HG03521 (cell line): ENCODE data around the gene STIM2.
"Not testable (repeated sequence)": the region's sequence is repeated elsewhere in the genome, so short reads cannot be mapped to it uniquely, and the experiment has no call there.

Experiments
- ATAC-seq: cut with Tn5 transposase; IDR thresholded peaks from one replicate; pipeline ENCODE4 v1.9.1; 2021; ENCODE audit warnings: mild to moderate bottlenecking, moderate library complexity; ENCODE audit not compliant: unreplicated experiment

Gene STIM2

GRCh38 chr4:26947318-26947717 lies 86.7 kb downstream of the STIM2 start:
- no peak for ATAC-seq

- ATAC-seq: no peak
Measured at GRCh38 chr4:26950446-26950845, 89.8 kb downstream of the STIM2 start.

GRCh38 chr4:26952891-26953290 lies 92.2 kb downstream of the STIM2 start:
- no peak for ATAC-seq

- no peak for ATAC-seq
Measured at GRCh38 chr4:26953366-26953765, 92.7 kb downstream of the STIM2 start.

GRCh38 chr4:26953770-26954423 lies 93.3 kb downstream of the STIM2 start:
- ATAC-seq: no peak

GRCh38 chr4:26955241-26955640 lies 94.6 kb downstream of the STIM2 start:
- no peak for ATAC-seq

- ATAC-seq: no peak
Measured at GRCh38 chr4:26958925-26959653, 98.4 kb downstream of the STIM2 start.

- no peak for ATAC-seq
Measured at GRCh38 chr4:26959654-26960047, 99.0 kb downstream of the STIM2 start.

- ATAC-seq: no peak
Measured at GRCh38 chr4:26962720-26963119, 102.1 kb downstream of the STIM2 start.

- no peak for ATAC-seq
Measured at GRCh38 chr4:26964512-26964911, 103.9 kb downstream of the STIM2 start.

- no peak for ATAC-seq
Measured at GRCh38 chr4:26964994-26965393, 104.4 kb downstream of the STIM2 start.

GRCh38 chr4:26975464-26976181 lies 115.0 kb downstream of the STIM2 start:
- ATAC-seq: not testable (repeated sequence)

GRCh38 chr4:26978387-26979053 lies 117.9 kb downstream of the STIM2 start:
- ATAC-seq: no peak

GRCh38 chr4:26984896-26985295 lies 124.3 kb downstream of the STIM2 start:
- ATAC-seq: no peak

GRCh38 chr4:26985873-26986272 lies 125.2 kb downstream of the STIM2 start:
- ATAC-seq: peak; percentile 74

GRCh38 chr4:26987191-26987590 lies 126.5 kb downstream of the STIM2 start:
- no peak for ATAC-seq

- no peak for ATAC-seq
Measured at GRCh38 chr4:26991057-26991456, 130.4 kb downstream of the STIM2 start.

GRCh38 chr4:26992657-26993361 lies 132.2 kb downstream of the STIM2 start:
- ATAC-seq: peak; percentile 94

- ATAC-seq: no peak
Measured at GRCh38 chr4:26993539-26993938, 132.9 kb downstream of the STIM2 start.

- no peak for ATAC-seq
Measured at GRCh38 chr4:26993967-26994366, 133.3 kb downstream of the STIM2 start.

- no peak for ATAC-seq
Measured at GRCh38 chr4:26995316-26995715, 134.7 kb downstream of the STIM2 start.
